ENCODE results near the gene RIN3.

RIN3 gene

GRCh38 chr14:92511453-92512238 lies 1.9 kb upstream of the RIN3 start:
- Mint-ChIP-seq H3K9me3 (no peaks in the 10 kb centered on the region), H3K4me1 (ENCODE audit: low read depth) (peaks cover 38% of the 10 kb centered on the region), H3K27ac (no peak overlapping the region), H3K36me3 (ENCODE audit: low read depth) (peaks cover 5% of the 10 kb centered on the region), H3K4me3 (no peak overlapping the region), H3K27me3 (peaks cover 4% of the 10 kb centered on the region)

DNA sequence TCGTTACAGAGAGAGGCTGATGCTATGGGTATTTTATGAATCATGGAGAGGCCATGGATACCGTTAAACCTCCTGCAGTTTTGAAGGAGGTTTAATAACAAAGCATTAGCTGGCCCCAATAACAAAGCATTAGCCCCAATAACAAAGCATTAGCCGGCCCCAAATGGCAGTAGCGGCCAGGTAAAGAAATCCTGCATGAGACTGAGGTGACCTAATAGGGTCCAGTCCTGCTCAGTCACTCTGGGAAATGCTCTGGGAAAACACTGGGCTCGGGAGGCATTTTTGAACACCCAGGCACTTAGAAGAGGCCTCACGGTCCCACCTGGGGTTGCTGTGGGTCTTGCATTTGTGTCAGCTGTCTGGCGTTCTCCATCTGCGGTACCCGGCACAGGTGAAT lies 776 bp upstream of the RIN3 start:
- Mint-ChIP-seq H3K4me3 (peak overlapping the region; percentile 75), H3K36me3 (ENCODE audit: low read depth) (peaks cover 8% of the 10 kb centered on the region), H3K4me1 (ENCODE audit: low read depth) (peaks cover 42% of the 10 kb centered on the region), H3K9me3 (no peaks in the 10 kb centered on the region), H3K27me3 (peaks cover 4% of the 10 kb centered on the region), H3K27ac (peak overlapping the region; percentile 24)

DNA sequence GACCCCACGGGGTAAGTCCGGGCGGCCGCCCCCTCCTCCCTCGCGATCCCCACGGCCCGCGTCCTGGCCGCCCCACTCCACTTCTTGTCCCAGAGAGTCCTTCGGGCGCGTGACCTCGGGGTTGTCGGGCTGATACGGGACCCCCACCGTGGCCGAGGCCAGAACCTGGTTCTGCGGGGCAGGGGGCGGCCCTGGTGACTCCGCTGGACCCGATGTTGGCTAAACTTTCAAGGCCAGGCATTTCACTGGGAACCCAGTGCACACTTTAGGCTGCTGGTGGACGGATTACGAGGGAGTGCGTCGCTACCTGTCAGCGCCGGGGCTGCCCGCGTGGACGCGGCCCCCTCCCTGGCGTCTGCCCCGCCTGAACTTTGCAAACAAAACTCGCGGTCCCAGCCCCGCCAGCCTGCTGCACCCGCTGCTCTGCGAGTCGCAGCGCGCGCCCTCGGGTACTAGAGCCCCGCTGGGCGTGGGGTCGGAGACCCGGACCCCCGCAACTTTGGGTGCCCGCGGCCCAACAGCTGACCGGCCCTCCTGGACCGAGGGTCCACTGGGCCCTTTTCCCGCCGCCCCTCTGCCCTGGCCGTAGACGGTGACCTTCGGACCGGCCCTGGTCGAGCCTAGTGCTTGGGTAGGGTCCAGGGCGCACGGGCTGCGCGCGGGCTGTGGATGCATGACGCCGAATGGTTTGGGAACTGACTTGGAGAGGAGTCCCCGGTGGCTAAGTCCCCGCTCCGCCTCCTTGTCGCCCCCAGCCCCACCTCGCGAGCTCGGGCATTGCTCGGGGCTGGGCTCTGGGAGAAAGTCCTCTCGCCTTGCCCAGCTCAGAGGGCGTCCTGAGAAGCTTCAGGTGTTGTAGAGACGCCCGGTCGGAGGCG lies 624 bp downstream of the RIN3 start:
- Mint-ChIP-seq H3K9me3 (no peaks in the 10 kb centered on the region), H3K4me3 (peak overlapping the region; percentile 73), H3K27ac (peak overlapping the region; percentile 93), H3K36me3 (ENCODE audit: low read depth) (peaks cover 8% of the 10 kb centered on the region), H3K4me1 (ENCODE audit: low read depth) (peaks cover 56% of the 10 kb centered on the region), H3K27me3 (no peaks in the 10 kb centered on the region)

GRCh38 chr14:92514844-92515514 lies 1.4 kb downstream of the RIN3 start:
- Mint-ChIP-seq H3K27ac (peak overlapping the region; percentile 93), H3K4me1 (ENCODE audit: low read depth) (peaks cover 64% of the 10 kb centered on the region)

DNA sequence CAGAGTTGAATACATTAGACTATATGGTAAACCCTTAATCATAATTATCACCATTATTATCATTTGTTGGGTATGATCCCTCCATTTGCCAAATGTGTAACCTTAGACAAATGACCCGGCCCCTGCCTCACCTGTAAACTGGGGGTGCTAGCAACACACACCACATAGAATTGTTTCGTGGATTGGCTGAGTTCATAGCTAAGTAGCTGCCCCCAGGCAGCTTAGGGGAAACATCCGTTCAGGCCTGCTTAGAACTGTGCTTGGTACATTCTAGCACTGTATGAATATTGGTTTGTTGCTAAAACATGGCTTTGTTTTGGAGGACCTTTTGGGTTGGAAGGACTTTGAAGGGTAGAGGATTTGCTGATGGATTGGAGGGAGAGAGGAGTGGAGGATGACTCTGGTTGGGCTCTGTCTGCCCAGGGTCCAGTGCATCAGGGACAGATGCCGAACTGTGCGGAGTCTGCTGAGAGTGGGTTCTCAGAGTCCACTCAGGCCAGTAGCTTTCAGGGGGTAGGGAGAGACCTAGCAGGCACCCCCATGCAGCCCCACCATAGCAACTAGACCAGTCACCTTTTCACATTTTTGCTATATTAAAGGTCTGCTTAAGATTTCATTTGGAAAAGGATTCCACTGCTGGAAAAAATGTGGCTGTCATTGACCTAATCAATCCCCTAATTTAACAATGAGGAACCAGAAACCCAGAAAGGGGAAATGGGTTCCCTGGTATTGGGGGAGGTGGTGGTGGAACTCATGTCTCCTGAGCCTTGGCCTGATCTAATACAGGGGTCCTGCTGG lies 2.2 kb downstream of the RIN3 start:
- H3K4me1 Mint-ChIP-seq (ENCODE audit: low read depth): peaks cover 71% of the 10 kb centered on the region
- peak overlapping the region; percentile 73 for H3K4me3 Mint-ChIP-seq
- H3K27ac Mint-ChIP-seq: peak overlapping the region; percentile 93
- no peaks in the 10 kb centered on the region for H3K27me3 Mint-ChIP-seq
- no peaks in the 10 kb centered on the region for H3K9me3 Mint-ChIP-seq
- peaks cover 9% of the 10 kb centered on the region for H3K36me3 Mint-ChIP-seq (ENCODE audit: low read depth)

More at GRCh38 chr14:92514844-92515514, 1.4 kb downstream of the RIN3 start:
- H3K36me3 Mint-ChIP-seq (ENCODE audit: low read depth): peaks cover 8% of the 10 kb centered on the region
- H3K27me3 Mint-ChIP-seq: no peaks in the 10 kb centered on the region
- H3K4me3 Mint-ChIP-seq: peak overlapping the region; percentile 73
- H3K9me3 Mint-ChIP-seq: no peaks in the 10 kb centered on the region

GRCh38 chr14:92516344-92516965 lies 2.9 kb downstream of the RIN3 start:
- Mint-ChIP-seq H3K4me3 (peak overlapping the region; percentile 73), H3K27me3 (no peaks in the 10 kb centered on the region), H3K9me3 (peaks cover 6% of the 10 kb centered on the region), H3K4me1 (ENCODE audit: low read depth) (peaks cover 79% of the 10 kb centered on the region), H3K27ac (peak overlapping the region; percentile 93), H3K36me3 (ENCODE audit: low read depth) (peaks cover 16% of the 10 kb centered on the region)

DNA sequence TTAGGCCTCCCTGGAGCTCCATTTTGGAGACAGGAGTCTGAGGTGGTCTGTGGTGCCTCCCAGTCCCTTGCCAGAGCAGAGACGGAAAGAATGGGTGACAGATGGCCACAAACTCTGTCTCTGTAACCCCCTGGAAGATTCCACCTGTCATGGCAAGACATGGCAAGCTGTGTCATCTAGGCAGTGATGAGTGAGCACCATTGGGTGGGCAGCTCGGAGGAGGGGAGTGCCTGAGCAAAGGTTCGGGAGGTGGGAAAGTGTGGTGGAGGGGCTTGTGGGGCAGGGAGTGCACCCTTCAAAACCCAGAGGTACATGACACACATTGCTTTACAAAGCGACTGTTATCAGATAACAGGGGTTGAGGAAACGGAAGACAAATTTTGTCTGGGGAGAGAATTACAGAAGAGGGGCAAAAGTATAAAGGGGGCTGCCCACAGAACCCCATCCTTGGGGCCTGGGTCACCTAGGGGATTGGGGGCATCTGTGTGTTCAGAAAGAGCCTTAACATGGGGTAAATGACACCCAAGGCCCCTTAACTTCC lies 3.5 kb downstream of the RIN3 start:
- H3K27me3 Mint-ChIP-seq: no peaks in the 10 kb centered on the region
- peak overlapping the region; percentile 73 for H3K4me3 Mint-ChIP-seq
- peaks cover 22% of the 10 kb centered on the region for H3K36me3 Mint-ChIP-seq (ENCODE audit: low read depth)
- peaks cover 84% of the 10 kb centered on the region for H3K4me1 Mint-ChIP-seq (ENCODE audit: low read depth)
- H3K27ac Mint-ChIP-seq: peak overlapping the region; percentile 93
- peaks cover 7% of the 10 kb centered on the region for H3K9me3 Mint-ChIP-seq

DNA sequence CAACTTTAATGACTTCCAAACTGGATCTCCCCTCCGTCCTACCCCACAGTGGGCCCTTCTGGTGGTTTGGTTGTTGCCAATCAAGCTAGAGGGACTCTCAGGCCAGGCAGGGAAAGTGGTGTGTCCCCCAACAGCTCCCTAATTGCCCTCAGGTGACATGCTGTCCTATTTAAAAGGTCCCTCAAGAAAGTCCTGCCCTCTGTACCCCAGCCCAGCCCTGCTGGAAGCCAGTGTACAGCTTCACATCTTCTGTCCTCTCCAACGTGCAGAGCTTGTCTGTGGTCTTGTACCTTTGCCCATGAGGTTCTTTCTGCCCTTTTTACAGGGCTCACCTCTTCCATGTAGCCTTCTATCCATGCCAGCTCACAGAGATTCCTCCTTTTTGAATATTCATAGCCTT lies 4.2 kb downstream of the RIN3 start:
- H3K36me3 Mint-ChIP-seq (ENCODE audit: low read depth): peaks cover 28% of the 10 kb centered on the region
- H3K4me1 Mint-ChIP-seq (ENCODE audit: low read depth): peaks cover 85% of the 10 kb centered on the region
- peaks cover 7% of the 10 kb centered on the region for H3K9me3 Mint-ChIP-seq
- no peaks in the 10 kb centered on the region for H3K27me3 Mint-ChIP-seq
- H3K4me3 Mint-ChIP-seq: no peak overlapping the region
- peak overlapping the region; percentile 93 for H3K27ac Mint-ChIP-seq

DNA sequence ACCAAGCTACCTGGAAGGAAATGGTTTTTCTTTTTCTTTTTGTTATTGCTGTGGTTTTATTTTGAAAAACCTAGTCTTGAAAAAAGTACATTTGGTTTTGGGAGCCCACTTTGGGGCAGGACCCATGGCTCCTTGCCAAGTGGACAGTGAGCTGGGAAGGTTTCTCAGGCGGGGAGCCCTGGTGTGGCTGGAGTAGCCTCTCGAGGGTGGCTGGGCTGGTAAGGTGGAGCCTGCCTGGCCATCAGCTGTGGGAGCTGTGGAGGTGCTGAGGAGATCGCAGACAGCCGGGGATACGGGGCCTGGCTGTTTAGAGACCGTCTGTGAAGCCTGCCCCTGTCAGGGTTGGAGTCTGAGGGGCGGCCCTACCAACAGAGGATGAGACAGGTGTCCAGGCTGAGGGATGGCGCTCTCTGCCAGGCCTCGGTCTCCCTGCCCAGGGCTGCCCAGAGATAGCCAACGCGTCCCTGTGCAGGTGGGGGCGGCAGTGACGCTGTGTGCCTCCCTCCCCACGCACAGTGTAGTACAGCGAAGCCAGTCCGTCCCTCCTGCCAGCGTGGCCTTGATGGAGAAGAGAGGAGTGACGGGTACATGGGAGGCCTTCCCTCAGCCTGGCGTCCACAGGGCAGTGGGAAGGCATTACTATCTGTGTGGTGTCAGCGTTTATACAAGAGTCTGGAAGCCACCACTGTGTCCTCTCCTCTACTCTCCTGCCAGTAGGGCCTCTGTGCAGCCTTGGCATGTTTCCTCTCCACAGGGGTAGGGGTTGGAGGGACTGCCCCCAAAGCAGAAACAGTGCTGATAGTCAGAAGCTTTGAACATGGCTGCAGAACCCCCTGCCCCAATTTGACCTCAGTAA lies 5.9 kb downstream of the RIN3 start:
- Mint-ChIP-seq H3K4me3 (no peak overlapping the region), H3K27me3 (no peaks in the 10 kb centered on the region), H3K9me3 (peaks cover 7% of the 10 kb centered on the region), H3K4me1 (ENCODE audit: low read depth) (peaks cover 93% of the 10 kb centered on the region), H3K27ac (peak overlapping the region; percentile 64), H3K36me3 (ENCODE audit: low read depth) (peaks cover 28% of the 10 kb centered on the region)

DNA sequence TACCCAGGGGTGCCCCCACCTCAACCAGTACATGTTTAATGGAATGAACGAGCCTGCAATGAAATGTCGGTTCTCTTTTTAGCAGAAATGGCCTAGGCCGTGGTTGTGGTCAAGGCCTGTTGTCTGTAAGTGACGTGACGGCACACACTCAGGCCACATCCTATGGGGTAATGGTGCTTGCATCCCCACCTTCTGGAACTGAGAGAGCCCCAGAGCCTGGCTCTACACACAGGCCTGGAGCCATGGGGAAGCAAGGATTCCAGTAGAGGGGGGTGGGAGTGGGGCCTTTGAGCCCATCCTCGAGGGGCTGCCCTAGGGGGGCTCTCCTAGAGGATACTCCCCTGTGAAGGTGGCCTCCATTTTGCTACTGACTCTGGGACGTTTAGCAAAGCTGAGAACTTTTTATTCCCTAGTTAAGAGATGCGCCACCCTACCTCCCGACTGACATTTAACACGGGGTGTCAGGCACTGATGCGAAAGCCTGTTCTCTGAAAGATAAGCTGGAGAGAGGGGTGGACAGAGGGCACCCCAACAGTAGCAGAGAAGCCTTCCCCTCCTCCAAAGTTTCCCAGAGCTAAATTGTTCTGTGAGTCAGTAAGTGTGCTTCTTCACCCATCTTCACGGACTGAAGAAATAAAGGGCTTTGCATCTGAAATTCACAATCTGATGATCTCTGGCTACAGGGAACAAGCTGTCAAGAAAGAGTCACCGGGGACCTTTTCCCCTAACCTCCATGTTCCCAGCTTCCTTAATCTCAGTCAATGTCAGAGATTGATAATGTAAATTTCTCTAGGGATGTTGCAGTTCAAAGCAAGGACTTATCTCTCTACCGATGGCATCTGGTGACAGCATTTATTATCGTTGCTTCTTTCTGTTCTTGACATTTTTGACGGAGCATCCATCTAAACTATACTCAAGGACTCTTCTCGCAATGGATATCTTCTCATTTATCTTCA lies 6.8 kb downstream of the RIN3 start:
- Mint-ChIP-seq H3K4me3 (no peak overlapping the region), H3K4me1 (ENCODE audit: low read depth) (peaks cover 96% of the 10 kb centered on the region), H3K36me3 (ENCODE audit: low read depth) (peaks cover 28% of the 10 kb centered on the region), H3K9me3 (peaks cover 7% of the 10 kb centered on the region), H3K27me3 (no peaks in the 10 kb centered on the region), H3K27ac (peak overlapping the region; percentile 64)

GRCh38 chr14:92521058-92521415 lies 7.5 kb downstream of the RIN3 start:
- H3K27me3 Mint-ChIP-seq: no peaks in the 10 kb centered on the region
- H3K9me3 Mint-ChIP-seq: peaks cover 7% of the 10 kb centered on the region
- H3K4me1 Mint-ChIP-seq (ENCODE audit: low read depth): peaks cover 92% of the 10 kb centered on the region
- no peak overlapping the region for H3K4me3 Mint-ChIP-seq
- peaks cover 24% of the 10 kb centered on the region for H3K36me3 Mint-ChIP-seq (ENCODE audit: low read depth)
- no peak overlapping the region for H3K27ac Mint-ChIP-seq

GRCh38 chr14:92523752-92524151 lies 10.2 kb downstream of the RIN3 start:
- H3K27me3 Mint-ChIP-seq: no peaks in the 10 kb centered on the region
- peak overlapping the region; percentile 26 for H3K27ac Mint-ChIP-seq
- H3K4me1 Mint-ChIP-seq (ENCODE audit: low read depth): peaks cover 82% of the 10 kb centered on the region
- H3K4me3 Mint-ChIP-seq: no peak overlapping the region
- H3K9me3 Mint-ChIP-seq: peaks cover 7% of the 10 kb centered on the region
- H3K36me3 Mint-ChIP-seq (ENCODE audit: low read depth): peaks cover 24% of the 10 kb centered on the region
